GM18858 (cell line): ENCODE data around the gene DTNB.

Experiments used
- ATAC-seq: cut with Tn5 transposase; IDR thresholded peaks from one replicate; pipeline ENCODE4 v1.9.1; 2021; ENCODE audit not compliant: unreplicated experiment

Gene DTNB

GRCh38 chr2:25355270-25355669 lies 318.1 kb downstream of the DTNB start:
- no peak for ATAC-seq

GRCh38 chr2:25354116-25354515 lies 319.3 kb downstream of the DTNB start:
- no peak for ATAC-seq

- ATAC-seq: no peak
Observed at GRCh38 chr2:25349397-25349796, 324.0 kb downstream of the DTNB start.

- ATAC-seq: no peak
Observed at GRCh38 chr2:25347846-25348245, 325.5 kb downstream of the DTNB start.

- no peak for ATAC-seq
Observed at GRCh38 chr2:25347205-25347815, 326.1 kb downstream of the DTNB start.

- ATAC-seq: no peak
Observed at GRCh38 chr2:25343187-25343825, 330.1 kb downstream of the DTNB start.

GRCh38 chr2:25342372-25343186 lies 330.8 kb downstream of the DTNB start:
- peak; percentile 66 for ATAC-seq

GRCh38 chr2:25341753-25342371 lies 331.5 kb downstream of the DTNB start, which contains the start of gene DNMT3A:
Gene DNMT3A, minus strand, starts transcription at chr2:25341925. Its CDS starts 27,941 bp downstream, at chr2:25313984.
- ATAC-seq: peak; percentile 13

- ATAC-seq: no peak
Observed at GRCh38 chr2:25341011-25341727, 332.2 kb downstream of the DTNB start.

- ATAC-seq: no peak
Observed at GRCh38 chr2:25340181-25340921, 333.0 kb downstream of the DTNB start.

- ATAC-seq: no peak
Observed at GRCh38 chr2:25339791-25340180, 333.6 kb downstream of the DTNB start.

GRCh38 chr2:25339211-25339674 lies 334.1 kb downstream of the DTNB start:
- no peak for ATAC-seq

GRCh38 chr2:25338401-25338800 lies 335.0 kb downstream of the DTNB start:
- no peak for ATAC-seq

GRCh38 chr2:25337891-25338290 lies 335.5 kb downstream of the DTNB start:
- ATAC-seq: no peak

GRCh38 chr2:25337276-25337675 lies 336.1 kb downstream of the DTNB start:
- ATAC-seq: no peak

GRCh38 chr2:25336383-25336841 lies 337.0 kb downstream of the DTNB start:
- ATAC-seq: no peak

- ATAC-seq: no peak
Observed at GRCh38 chr2:25335971-25336370, 337.4 kb downstream of the DTNB start.

- no peak for ATAC-seq
Observed at GRCh38 chr2:25335204-25335603, 338.2 kb downstream of the DTNB start.

GRCh38 chr2:25334482-25334881 lies 338.9 kb downstream of the DTNB start:
- ATAC-seq: no peak

GRCh38 chr2:25333981-25334380 lies 339.4 kb downstream of the DTNB start:
- ATAC-seq: no peak
